Measurements from ENCODE around the gene SLC22A2. TPM values are rescaled to one million over a fixed set of nuclear protein-coding genes. Genes with fewer than 3 reads are reported as not detected.

The SLC22A2 gene
- total and polyA plus RNA-seq, 9 of the 15 experiments (the other 6 are each of a cell fraction or from before 2014, with no cell fraction given) = not detected

DNA sequence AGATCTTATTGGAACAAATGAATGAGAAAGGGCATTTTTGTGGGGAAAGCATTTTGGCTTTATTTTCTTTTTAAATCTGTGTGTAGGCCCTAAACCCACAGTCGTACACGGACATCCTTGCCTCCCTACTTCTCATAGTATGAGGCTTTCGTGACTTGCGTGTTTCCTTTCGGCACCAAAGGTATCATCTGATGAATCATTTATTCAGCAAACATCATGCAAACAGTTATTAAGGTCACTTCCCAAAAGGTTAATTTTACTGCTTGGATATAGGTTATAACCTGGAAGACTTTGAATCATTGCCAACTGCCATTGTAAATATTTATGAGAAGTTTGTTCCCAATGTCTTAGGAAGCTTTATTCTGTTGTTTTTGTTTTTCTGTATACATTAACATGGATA is 15.1 kb upstream of the SLC22A2 start:
- ChIA-PET CTCF (ENCODE audit: low intra/inter-chr PET ratio) (no interaction called here), POLR2A (no interaction called here)
- Histone ChIP-seq H3K4me2 (ENCODE audit: insufficient read depth, low read length) (no peak overlapping the region), H3K27me3 (ENCODE audit: control insufficient read depth in 2 of 2, insufficient read depth in 2 of 2, low read length in 2 of 2) (peaks cover 11 to 34% of the 10 kb centered on the region in 2 experiments; a peak in 4 of 5 replicates), H2AFZ (ENCODE audit: low read depth, low read length) (no peak overlapping the region), H3K4me1 (replicated peaks in 1 of 2; ENCODE audit: control insufficient read depth in 2 of 2, insufficient read depth in 2 of 2, low read length in 2 of 2) (no peaks in the 10 kb centered on the region), H3K9ac (ENCODE audit: insufficient read depth in 1 of 2, low read depth in 2 of 2, low read length in 2 of 2) (no peak overlapping the region), H3K36me3 (ENCODE audit: control insufficient read depth, insufficient read depth, low read length) (no peaks in the 10 kb centered on the region), H3K9me3 (replicated peaks; ENCODE audit: control insufficient read depth, insufficient read depth, low read depth, low read length) (no peaks in the 10 kb centered on the region), H3K79me2 (ENCODE audit: control insufficient read depth, insufficient read depth, low read length) (no peaks in the 10 kb centered on the region), H3K9me1 (ENCODE audit: control insufficient read depth, insufficient read depth, low read length) (no peaks in the 10 kb centered on the region), H4K20me1 (replicated peaks; ENCODE audit: control insufficient read depth, insufficient read depth, low read length) (no peaks in the 10 kb centered on the region), H3K27ac (ENCODE audit: extremely low read depth, low read depth, low read length) (no peak overlapping the region), H3K4me3 (no peak overlapping the region)
- in situ Hi-C loops (cut with MboI) = no loop called here
- intact Hi-C loops (cut with micrococcal nuclease) = no loop called here
- BruUV-seq (replicated peaks) = no TSS peak
- DNase-seq (ENCODE audit: extremely low read depth in 1 of 4, low spot score in 3 of 4) (no peak), ATAC-seq (no peak), FAIRE-seq (no peak)
- TF ChIP-seq YY1 (IDR thresholded peaks at IDR 0.05; ENCODE audit: borderline replicate concordance in 1 of 3, control insufficient read depth in 1 of 3, extremely low read depth in 1 of 3, insufficient read depth in 3 of 3, insufficient read length in 1 of 3, insufficient replicate concordance in 2 of 3, low read depth in 1 of 3, low read length in 2 of 3) (no peak), NELFE (IDR thresholded peaks at IDR 0.05; ENCODE audit: insufficient read depth, insufficient read length) (no peak), YBX1 (IDR thresholded peaks at IDR 0.05) (no peak), DMBX1 (CRISPR knock-in tag; IDR thresholded peaks at IDR 0.05; ENCODE audit: borderline replicate concordance) (no peak), NR2C2 (CRISPR knock-in tag; IDR thresholded peaks at IDR 0.05) (no peak), NR2C2 (tag; IDR thresholded peaks at IDR 0.05) (no peak), PCBP1 (IDR thresholded peaks at IDR 0.05; ENCODE audit: low read depth, low read length, poor library complexity, severe bottlenecking) (no peak), TEAD4 (IDR thresholded peaks at IDR 0.05; ENCODE audit: low read length) (no peak), TEAD4 (CRISPR knock-in tag; IDR thresholded peaks at IDR 0.05; ENCODE audit: borderline replicate concordance) (no peak), ZNF57 (CRISPR knock-in tag; IDR thresholded peaks at IDR 0.05) (no peak), COPS2 (conservative IDR thresholded peaks at IDR 0.05) (no peak)
- WGBS (ENCODE audit: insufficient coverage, low coverage, missing lambda C conversion rate) = 0% methylated on average over 5 of the region's 5 CpGs

Data from K562 (cell line).